ENCODE measurements around the gene VPS37B.

GRCh38 chr12:122841544-122842321 is 54.2 kb downstream of the VPS37B start:
- TF ChIP-seq CTCF (IDR thresholded peaks at IDR 0.05; ENCODE audit: low read depth, low read length) (no peak), EZH2phosphoT487 (IDR thresholded peaks at IDR 0.05; ENCODE audit: low read depth) (no peak)
